ENCODE results near the gene C17orf58. TPM values are rescaled to one million over a fixed set of nuclear protein-coding genes. Genes with fewer than 3 reads are reported as not detected.
"Not testable (repeated sequence)": the region's sequence is repeated elsewhere in the genome, so short reads cannot be mapped to it uniquely, and the experiment has no call there.

Gene C17orf58
- total RNA-seq, 1 donor from 2014 or later, result 43.9 TPM

DNA sequence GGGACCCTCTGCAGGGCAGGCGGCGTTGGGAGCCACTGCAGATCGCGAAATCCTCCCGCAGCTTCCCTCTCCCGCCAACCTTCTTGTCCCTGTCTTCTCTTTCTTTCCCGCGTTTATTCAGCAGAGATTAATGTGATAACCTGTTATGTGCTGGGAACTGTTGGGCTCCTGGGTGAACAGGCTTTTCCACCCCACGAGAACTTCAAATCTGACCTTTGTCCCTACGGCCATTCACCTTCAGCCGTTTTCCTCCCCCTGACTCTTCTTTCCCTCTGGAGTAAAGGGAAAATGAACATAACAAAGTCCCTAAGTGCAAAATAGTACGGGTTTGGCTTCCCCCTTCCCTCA, 24.1 kb upstream of the C17orf58 start:
- TF ChIP-seq EZH2 (IDR thresholded peaks at IDR 0.05) (no peak), EZH2phosphoT487 (IDR thresholded peaks at IDR 0.05) (no peak), CTCF (IDR thresholded peaks at IDR 0.05) (no peak)
- Mint-ChIP-seq H3K9me3 (peaks cover 10% of the 10 kb centered on the region), H3K4me3 (peak overlapping the region; percentile 86), H3K27me3 (ENCODE audit: insufficient read depth, low read depth) (peaks cover 17% of the 10 kb centered on the region), H3K36me3 (peaks cover 4% of the 10 kb centered on the region), H3K27ac (peak overlapping the region; percentile 81), H3K4me1 (peaks cover 23% of the 10 kb centered on the region)
- Histone ChIP-seq H2AFZ (replicated peaks) (peak overlapping the region; percentile 85), H3K9ac (peak overlapping the region; percentile 12), H3K36me3 (no peaks in the 10 kb centered on the region), H3F3A (ENCODE audit: low read depth) (peaks cover 12% of the 10 kb centered on the region), H3K4me3 (peak overlapping the region; percentile 51), H3K4me2 (peak overlapping the region; percentile 73), H3K27me3 (no peaks in the 10 kb centered on the region), H3K4me1 (no peaks in the 10 kb centered on the region), H3K9me3 (ENCODE audit: low read depth) (no peaks in the 10 kb centered on the region), H4K20me1 (ENCODE audit: low read depth) (no peaks in the 10 kb centered on the region), H3K27ac (no peak overlapping the region), H3K79me2 (ENCODE audit: low read depth) (no peaks in the 10 kb centered on the region)
- DNase-seq (ENCODE audit: low spot score), result no peak

DNA sequence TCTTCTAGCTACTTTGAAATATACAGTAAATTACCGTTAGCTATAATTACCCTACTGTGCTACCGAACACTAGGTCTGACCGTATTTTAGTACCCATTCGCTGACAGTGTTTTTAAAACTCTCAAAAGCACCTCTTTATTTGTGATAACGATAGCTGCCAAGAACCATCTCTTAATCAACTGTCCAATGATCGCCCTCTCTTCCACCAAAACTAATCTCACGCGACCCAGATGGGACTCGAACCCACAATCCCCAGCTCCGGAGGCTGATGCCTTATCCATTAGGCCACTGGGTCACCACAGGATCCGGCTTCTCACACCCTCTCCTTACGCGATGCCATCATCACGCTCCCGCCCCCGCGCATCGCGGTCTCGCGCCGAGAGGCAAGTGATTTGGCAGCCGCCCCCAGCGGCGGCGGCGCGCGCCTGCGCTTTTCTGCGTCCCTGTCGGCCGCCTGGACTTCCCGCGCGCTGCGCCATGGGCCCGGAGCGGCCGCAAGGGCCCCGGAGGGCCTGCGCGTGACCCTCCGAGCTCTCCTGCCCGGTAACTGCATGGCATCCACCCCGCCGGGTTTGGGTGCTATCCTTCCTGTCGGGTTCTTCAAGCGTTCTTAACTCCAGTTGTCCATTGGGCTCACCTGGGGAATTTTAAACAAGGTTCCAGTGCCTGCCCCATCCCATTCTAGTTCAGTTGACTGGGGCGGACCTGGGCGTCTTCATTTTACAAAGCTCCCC, 23.6 kb upstream of the C17orf58 start:
- Histone ChIP-seq H3K36me3 (no peaks in the 10 kb centered on the region), H3K27ac (no peak overlapping the region), H3K4me3 (peak overlapping the region; percentile 51), H3K4me2 (peak overlapping the region; percentile 73), H3F3A (ENCODE audit: low read depth) (peaks cover 12% of the 10 kb centered on the region), H2AFZ (replicated peaks) (peak overlapping the region; percentile 85), H3K79me2 (ENCODE audit: low read depth) (no peaks in the 10 kb centered on the region), H3K9me3 (ENCODE audit: low read depth) (no peaks in the 10 kb centered on the region), H3K9ac (peak overlapping the region; percentile 12), H4K20me1 (ENCODE audit: low read depth) (no peaks in the 10 kb centered on the region), H3K4me1 (no peaks in the 10 kb centered on the region), H3K27me3 (no peaks in the 10 kb centered on the region)
- Mint-ChIP-seq H3K9me3 (peaks cover 10% of the 10 kb centered on the region), H3K27ac (peak overlapping the region; percentile 95), H3K4me3 (peak overlapping the region; percentile 86), H3K36me3 (peaks cover 4% of the 10 kb centered on the region), H3K4me1 (peaks cover 23% of the 10 kb centered on the region), H3K27me3 (ENCODE audit: insufficient read depth, low read depth) (peaks cover 17% of the 10 kb centered on the region)
- peak; percentile 56 for TF ChIP-seq CTCF (IDR thresholded peaks at IDR 0.05)
- no peak for TF ChIP-seq EZH2 (IDR thresholded peaks at IDR 0.05)
- peak; percentile 98 for DNase-seq (ENCODE audit: low spot score)

- Histone ChIP-seq H3K4me2 (peak overlapping the region; percentile 16), H3K9ac (no peak overlapping the region), H4K20me1 (ENCODE audit: low read depth) (no peaks in the 10 kb centered on the region), H3K27ac (no peak overlapping the region), H2AFZ (replicated peaks) (no peak overlapping the region), H3K27me3 (no peaks in the 10 kb centered on the region), H3K4me1 (no peaks in the 10 kb centered on the region), H3K9me3 (ENCODE audit: low read depth) (no peaks in the 10 kb centered on the region), H3K4me3 (peak overlapping the region; percentile 21), H3F3A (ENCODE audit: low read depth) (peaks cover 12% of the 10 kb centered on the region), H3K79me2 (ENCODE audit: low read depth) (no peaks in the 10 kb centered on the region), H3K36me3 (no peaks in the 10 kb centered on the region)
- Mint-ChIP-seq H3K9me3 (peaks cover 10% of the 10 kb centered on the region), H3K4me3 (peak overlapping the region; percentile 86), H3K4me1 (peaks cover 23% of the 10 kb centered on the region), H3K27ac (no peak overlapping the region), H3K27me3 (ENCODE audit: insufficient read depth, low read depth) (peaks cover 17% of the 10 kb centered on the region), H3K36me3 (peaks cover 4% of the 10 kb centered on the region)
- DNase-seq (ENCODE audit: low spot score), result no peak
- TF ChIP-seq EZH2 (IDR thresholded peaks at IDR 0.05) (no peak), CTCF (IDR thresholded peaks at IDR 0.05) (no peak), EZH2phosphoT487 (IDR thresholded peaks at IDR 0.05) (no peak)
Observed at GRCh38 chr17:68019336-68019674, 23.0 kb upstream of the C17orf58 start.

DNA sequence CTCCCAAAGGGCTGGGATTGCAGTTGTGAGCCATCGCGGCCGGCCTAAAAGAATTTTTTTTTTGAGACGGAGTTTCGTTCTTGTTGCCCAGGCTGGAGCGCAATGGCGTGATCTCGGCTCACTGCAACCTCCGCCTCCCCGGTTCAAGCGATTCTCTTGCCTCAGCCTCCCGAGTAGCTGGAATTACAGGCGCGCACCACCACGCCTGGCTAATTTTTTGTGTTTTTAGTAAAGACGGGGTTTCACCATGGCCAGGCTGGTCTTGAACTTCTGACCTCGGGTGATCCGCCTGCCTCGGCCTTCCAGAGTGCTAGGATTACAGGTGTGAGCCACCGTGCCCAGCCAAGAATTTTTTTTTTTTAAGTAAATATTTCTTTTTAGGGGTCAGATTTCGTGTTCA, 22.2 kb upstream of the C17orf58 start:
- not testable (repeated sequence) for H3K27ac ChIP-seq; H3K36me3 ChIP-seq; H3K27me3 ChIP-seq; H3K9me3 ChIP-seq (ENCODE audit: low read depth); H3K4me3 ChIP-seq; H3K4me3 Mint-ChIP-seq; H3K9me3 Mint-ChIP-seq; H3K4me1 ChIP-seq; H3K9ac ChIP-seq; H3K36me3 Mint-ChIP-seq; H2AFZ ChIP-seq (replicated peaks); H4K20me1 ChIP-seq (ENCODE audit: low read depth); DNase-seq (ENCODE audit: low spot score); H3K4me2 ChIP-seq; H3K27ac Mint-ChIP-seq; H3K79me2 ChIP-seq (ENCODE audit: low read depth)
- Mint-ChIP-seq H3K27me3 (ENCODE audit: insufficient read depth, low read depth) (peaks cover 17% of the 10 kb centered on the region), H3K4me1 (peaks cover 23% of the 10 kb centered on the region)
- peaks cover 12% of the 10 kb centered on the region for H3F3A ChIP-seq (ENCODE audit: low read depth)
